Smooth muscle cell (in vitro differentiated cells): ENCODE data around the gene TBL1XR1. TPM values are rescaled to one million over a fixed set of nuclear protein-coding genes. Genes with fewer than 3 reads are reported as not detected.

Experiments
- DNase-seq: peaks from one replicate; lab custom pipeline; 2025; ENCODE audit not compliant: unreplicated experiment; lab: John Stamatoyannopoulos, UW
- H2AFZ ChIP-seq: fragments of 200-600 bp; sonication (generic); 2 replicates; pipeline ENCODE4 v1.6.0; 2016; ENCODE audit warnings: antibody characterized with exemption, low read depth, mild to moderate bottlenecking
- H3F3A ChIP-seq: fragments of 200-600 bp; sonication (generic); 2 replicates; pipeline ENCODE4 v1.6.0; 2017; ENCODE audit warnings: antibody characterized with exemption, low read depth
- H3K27ac ChIP-seq: fragments of 200-600 bp; sonication (generic); 2 replicates; pipeline ENCODE4 v1.5.1; 2016; ENCODE audit warnings: low read depth, mild to moderate bottlenecking
- H3K27me3 ChIP-seq: fragments of 200-600 bp; sonication (generic); 2 replicates; pipeline ENCODE4 v1.6.1; 2016; ENCODE audit warnings: low read depth, mild to moderate bottlenecking
- H3K36me3 ChIP-seq: fragments of 200-600 bp; sonication (generic); 2 replicates; pipeline ENCODE4 v1.5.1; 2016; ENCODE audit warnings: low read depth
- H3K4me1 ChIP-seq: fragments of 200-600 bp; sonication (generic); 2 replicates; pipeline ENCODE4 v1.5.1; 2016; ENCODE audit warnings: low read depth
- H3K4me2 ChIP-seq: fragments of 200-600 bp; sonication (generic); 2 replicates; pipeline ENCODE4 v1.6.0; 2016; ENCODE audit warnings: mild to moderate bottlenecking
- H3K4me3 ChIP-seq: fragments of 200-600 bp; sonication (generic); 2 replicates; pipeline ENCODE4 v1.5.1; 2016; ENCODE audit warnings: mild to moderate bottlenecking
- H3K79me2 ChIP-seq: fragments of 200-600 bp; sonication (generic); 2 replicates; pipeline ENCODE4 v1.6.0; 2016; ENCODE audit warnings: low read depth, mild to moderate bottlenecking
- H3K9ac ChIP-seq: fragments of 200-600 bp; sonication (generic); 2 replicates; pipeline ENCODE4 v1.6.0; 2016; ENCODE audit warnings: low read depth
- H3K9me3 ChIP-seq: fragments of 200-600 bp; sonication (generic); replicated peaks from 2 replicates; pipeline ENCODE4 v1.5.1; 2016; ENCODE audit warnings: low read depth
- H4K20me1 ChIP-seq: fragments of 200-600 bp; sonication (generic); 2 replicates; pipeline ENCODE4 v1.6.0; 2016; ENCODE audit warnings: low read depth
- WGBS: methylation state at CpG from one replicate; pipeline ENCODE4 v1.1.7; 2016; ENCODE audit warnings: low lambda C conversion rate; 5-methylcytosine and 5-hydroxymethylcytosine counted together
- polyA plus RNA-seq: library from polyadenylated mRNA; unstranded; fragments of >200 nt; fragmentation: Nextera tagmentation; extraction: Ambion mirVana; gene quantifications from 2 replicates; pipeline ENCODE4 v1.2.1, GENCODE V29; 2016
- total RNA-seq: library from RNA; depleted of rRNA; stranded (reverse); fragments of >200 nt; gene quantifications from 2 replicates; pipeline ENCODE4 v1.2.3, GENCODE V29; 2014
- TF ChIP-seq, protein P1 (sequence below): fragments of 200-600 bp; sonication (generic); IDR thresholded peaks from 2 replicates; pipeline ENCODE4 v1.5.1; 2017; ENCODE audit warnings: borderline replicate concordance, mild to moderate bottlenecking, antibody characterized with exemption; ENCODE audit not compliant: insufficient read depth, poor library complexity, severe bottlenecking

The TBL1XR1 gene
- total and polyA plus RNA-seq, 2 experiments from 2014 or later = 19.9 to 115 TPM

DNA sequence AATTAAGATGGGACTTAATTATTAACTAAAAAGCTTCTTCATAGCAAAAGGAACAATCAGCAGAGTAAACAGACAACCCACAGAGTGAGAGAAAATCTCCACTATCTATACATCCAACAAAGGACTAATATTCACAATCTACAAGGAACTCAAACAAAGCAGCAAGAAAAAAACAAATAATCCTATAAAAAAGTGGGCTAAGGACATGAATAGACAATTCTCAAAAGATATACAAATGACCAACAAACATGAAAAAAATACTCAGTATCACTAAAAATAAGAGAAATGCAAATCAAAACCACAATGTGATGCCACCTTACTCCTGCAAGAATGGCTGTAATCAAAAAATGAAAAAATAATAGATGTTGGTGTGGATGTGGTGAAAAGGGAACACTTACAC is 103.3 kb downstream of the TBL1XR1 start:
- peaks cover 100% of the 10 kb centered on the region for H3K79me2 ChIP-seq
- DNase-seq = no peak
- H3K27ac ChIP-seq = no peak overlapping the region
- H3K27me3 ChIP-seq = no peaks in the 10 kb centered on the region
- H3K9me3 ChIP-seq = no peaks in the 10 kb centered on the region
- TF ChIP-seq, protein P1, sequence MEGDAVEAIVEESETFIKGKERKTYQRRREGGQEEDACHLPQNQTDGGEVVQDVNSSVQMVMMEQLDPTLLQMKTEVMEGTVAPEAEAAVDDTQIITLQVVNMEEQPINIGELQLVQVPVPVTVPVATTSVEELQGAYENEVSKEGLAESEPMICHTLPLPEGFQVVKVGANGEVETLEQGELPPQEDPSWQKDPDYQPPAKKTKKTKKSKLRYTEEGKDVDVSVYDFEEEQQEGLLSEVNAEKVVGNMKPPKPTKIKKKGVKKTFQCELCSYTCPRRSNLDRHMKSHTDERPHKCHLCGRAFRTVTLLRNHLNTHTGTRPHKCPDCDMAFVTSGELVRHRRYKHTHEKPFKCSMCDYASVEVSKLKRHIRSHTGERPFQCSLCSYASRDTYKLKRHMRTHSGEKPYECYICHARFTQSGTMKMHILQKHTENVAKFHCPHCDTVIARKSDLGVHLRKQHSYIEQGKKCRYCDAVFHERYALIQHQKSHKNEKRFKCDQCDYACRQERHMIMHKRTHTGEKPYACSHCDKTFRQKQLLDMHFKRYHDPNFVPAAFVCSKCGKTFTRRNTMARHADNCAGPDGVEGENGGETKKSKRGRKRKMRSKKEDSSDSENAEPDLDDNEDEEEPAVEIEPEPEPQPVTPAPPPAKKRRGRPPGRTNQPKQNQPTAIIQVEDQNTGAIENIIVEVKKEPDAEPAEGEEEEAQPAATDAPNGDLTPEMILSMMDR = no peak
- H3K4me2 ChIP-seq = no peak overlapping the region
- H3F3A ChIP-seq = peaks cover 3% of the 10 kb centered on the region
- no peak overlapping the region for H3K9ac ChIP-seq
- H2AFZ ChIP-seq = no peak overlapping the region
- H4K20me1 ChIP-seq = peaks cover 96% of the 10 kb centered on the region
- no peaks in the 10 kb centered on the region for H3K36me3 ChIP-seq
- H3K4me3 ChIP-seq = no peak overlapping the region
- H3K4me1 ChIP-seq = peaks cover 20% of the 10 kb centered on the region

GRCh38 chr3:177089901-177090300 is 107.4 kb downstream of the TBL1XR1 start:
- Histone ChIP-seq H3K4me2 (no peak overlapping the region), H3K27ac (no peak overlapping the region), H3K27me3 (no peaks in the 10 kb centered on the region), H3K4me3 (no peak overlapping the region), H3K9me3 (no peaks in the 10 kb centered on the region), H2AFZ (no peak overlapping the region), H3K4me1 (peaks cover 8% of the 10 kb centered on the region), H4K20me1 (peaks cover 97% of the 10 kb centered on the region), H3K36me3 (no peaks in the 10 kb centered on the region), H3F3A (peaks cover 3% of the 10 kb centered on the region), H3K79me2 (peaks cover 100% of the 10 kb centered on the region), H3K9ac (no peak overlapping the region)
- WGBS = 81% methylated on average over 1 of the region's 1 CpG
- DNase-seq = no peak
- TF ChIP-seq, protein P1 = no peak

- no peak overlapping the region for H2AFZ ChIP-seq
- no peaks in the 10 kb centered on the region for H3K27me3 ChIP-seq
- H3K9ac ChIP-seq = no peak overlapping the region
- peak overlapping the region; percentile 4 for H3K27ac ChIP-seq
- WGBS = 73% methylated on average over 3 of the region's 3 CpGs
- TF ChIP-seq, protein P1 = no peak
- no peak overlapping the region for H3K4me2 ChIP-seq
- H3K79me2 ChIP-seq = peaks cover 100% of the 10 kb centered on the region
- H3K36me3 ChIP-seq = no peaks in the 10 kb centered on the region
- no peaks in the 10 kb centered on the region for H3K9me3 ChIP-seq
- DNase-seq = no peak
- peaks cover 8% of the 10 kb centered on the region for H3K4me1 ChIP-seq
- peaks cover 97% of the 10 kb centered on the region for H4K20me1 ChIP-seq
- H3F3A ChIP-seq = peaks cover 3% of the 10 kb centered on the region
- no peak overlapping the region for H3K4me3 ChIP-seq
These were observed 108.2 kb downstream of the TBL1XR1 start for GRCh38 chr3:177089110-177089509.

- Histone ChIP-seq H3K27ac (no peak overlapping the region), H3K79me2 (peaks cover 100% of the 10 kb centered on the region), H2AFZ (no peak overlapping the region), H3K36me3 (no peaks in the 10 kb centered on the region), H4K20me1 (peaks cover 99% of the 10 kb centered on the region), H3K4me2 (no peak overlapping the region), H3K4me3 (no peak overlapping the region), H3K27me3 (no peaks in the 10 kb centered on the region), H3K9me3 (no peaks in the 10 kb centered on the region), H3F3A (no peaks in the 10 kb centered on the region), H3K9ac (no peak overlapping the region), H3K4me1 (peaks cover 8% of the 10 kb centered on the region)
- no peak for DNase-seq
- TF ChIP-seq, protein P1 = no peak
- 94% methylated on average over 2 of the region's 2 CpGs for WGBS
These were observed 111.5 kb downstream of the TBL1XR1 start for GRCh38 chr3:177085794-177086193.
